Tibial artery (tissue), 4 donors: Measurements from ENCODE around the gene CSRP3.
"Not testable (repeated sequence)": the region's sequence is repeated elsewhere in the genome, so short reads cannot be mapped to it uniquely, and the experiment has no call there.

Experiments
- DNase-seq, 2 donors: peaks; one replicate each; pipeline ENCODE4 v3.0.0-alpha.2; 2019
- H3K27ac ChIP-seq, 2 donors: fragments of 200-600 bp; sonication (generic) in 1 of 2; 1 replicate in 1 of 2; 2 replicates in 1 of 2; pipeline ENCODE4 v1.5.1; 2018 to 2019; ENCODE audit warnings: mild to moderate bottlenecking in 1 of 2
- H3K27me3 ChIP-seq, 2 donors: fragments of 200-600 bp; sonication (generic) in 1 of 2; one replicate each; pipeline versions ENCODE4 v1.5.1 to v1.6.0; 2016 to 2019
- H3K36me3 ChIP-seq, 3 donors: fragments of 200-600 bp; sonication (generic) in 2 of 3; one replicate each; pipeline ENCODE4 v1.5.1; 2016 to 2019; ENCODE audit warnings: mild to moderate bottlenecking in 2 of 3
- H3K4me1 ChIP-seq, 4 donors: fragments of 200-600 bp; sonication (generic) in 2 of 4; 1 replicate in 3 of 4; 2 replicates in 1 of 4; pipeline ENCODE4 v1.5.1; 2016 to 2019
- H3K4me3 ChIP-seq, 2 donors: fragments of 200-600 bp; sonication (generic) in 1 of 2; 1 replicate in 1 of 2; 2 replicates in 1 of 2; pipeline ENCODE4 v1.5.1; 2018 to 2019; ENCODE audit warnings: mild to moderate bottlenecking in 2 of 2
- H3K9me3 ChIP-seq, 3 donors: fragments of 200-600 bp; sonication (generic) in 1 of 3; one replicate each; pipeline ENCODE4 v1.5.1; 2016 to 2019
- intact Hi-C: fragments of 100-400 bp; cut with DNase I; formaldehyde crosslinking; loops from one replicate; pipeline ENCODE4 v1.15.0; 2023; ENCODE audit warnings: low total_unique reads
- TF ChIP-seq, protein P1 (sequence below), 2 experiments: fragments of 200-600 bp in 1 of 2; fragments of 450-650 bp in 1 of 2; IDR thresholded peaks; one replicate each; pipeline ENCODE4 v1.5.1; 2017 to 2019; ENCODE audit warnings: antibody characterized with exemption in 2 of 2, mild to moderate bottlenecking in 1 of 2, moderate library complexity in 1 of 2

The CSRP3 gene

GRCh38 chr11:19162951-19163505 lies 38.8 kb downstream of the CSRP3 start:
- TF ChIP-seq, protein P1, sequence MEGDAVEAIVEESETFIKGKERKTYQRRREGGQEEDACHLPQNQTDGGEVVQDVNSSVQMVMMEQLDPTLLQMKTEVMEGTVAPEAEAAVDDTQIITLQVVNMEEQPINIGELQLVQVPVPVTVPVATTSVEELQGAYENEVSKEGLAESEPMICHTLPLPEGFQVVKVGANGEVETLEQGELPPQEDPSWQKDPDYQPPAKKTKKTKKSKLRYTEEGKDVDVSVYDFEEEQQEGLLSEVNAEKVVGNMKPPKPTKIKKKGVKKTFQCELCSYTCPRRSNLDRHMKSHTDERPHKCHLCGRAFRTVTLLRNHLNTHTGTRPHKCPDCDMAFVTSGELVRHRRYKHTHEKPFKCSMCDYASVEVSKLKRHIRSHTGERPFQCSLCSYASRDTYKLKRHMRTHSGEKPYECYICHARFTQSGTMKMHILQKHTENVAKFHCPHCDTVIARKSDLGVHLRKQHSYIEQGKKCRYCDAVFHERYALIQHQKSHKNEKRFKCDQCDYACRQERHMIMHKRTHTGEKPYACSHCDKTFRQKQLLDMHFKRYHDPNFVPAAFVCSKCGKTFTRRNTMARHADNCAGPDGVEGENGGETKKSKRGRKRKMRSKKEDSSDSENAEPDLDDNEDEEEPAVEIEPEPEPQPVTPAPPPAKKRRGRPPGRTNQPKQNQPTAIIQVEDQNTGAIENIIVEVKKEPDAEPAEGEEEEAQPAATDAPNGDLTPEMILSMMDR (IDR thresholded peaks at IDR 0.05) = no peak
- Histone ChIP-seq H3K27me3 (no peaks in the 10 kb centered on the region), H3K36me3 (peaks cover 18 to 39% (median 24%) of the 10 kb centered on the region in 3 donors), H3K4me3 (no peak overlapping the region), H3K9me3 (no peaks in the 10 kb centered on the region), H3K4me1 (no peaks in the 10 kb centered on the region), H3K27ac (no peak overlapping the region)
- intact Hi-C loops = no loop called here
- no peak for DNase-seq

DNA sequence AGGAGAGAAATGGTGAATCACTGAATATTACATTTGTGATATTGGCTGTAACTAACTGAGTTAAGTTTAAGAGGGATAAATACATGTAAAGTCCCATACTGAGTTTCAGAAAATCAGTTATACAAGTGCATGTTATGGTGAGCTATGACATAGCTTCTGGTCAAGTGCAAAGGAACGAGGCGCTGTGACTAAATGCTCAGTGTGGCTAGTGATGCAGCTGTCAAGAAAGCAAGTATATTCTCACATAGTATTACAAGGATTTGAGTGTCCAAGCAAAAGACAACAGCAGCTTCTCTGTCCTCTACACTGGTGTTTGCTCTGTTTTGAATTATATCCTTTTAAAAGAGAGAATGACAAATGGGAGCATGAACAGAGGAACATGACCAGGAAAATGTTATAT lies 40.1 kb downstream of the CSRP3 start:
- peaks cover 15 to 42% (median 22%) of the 10 kb centered on the region in 3 donors for H3K36me3 ChIP-seq
- H3K4me3 ChIP-seq = no peak overlapping the region
- H3K27me3 ChIP-seq = no peaks in the 10 kb centered on the region
- no peak for DNase-seq
- TF ChIP-seq, protein P1 (IDR thresholded peaks at IDR 0.05) = no peak
- no peaks in the 10 kb centered on the region for H3K4me1 ChIP-seq
- H3K27ac ChIP-seq = no peak overlapping the region
- intact Hi-C loops = no loop called here
- no peaks in the 10 kb centered on the region for H3K9me3 ChIP-seq

DNA sequence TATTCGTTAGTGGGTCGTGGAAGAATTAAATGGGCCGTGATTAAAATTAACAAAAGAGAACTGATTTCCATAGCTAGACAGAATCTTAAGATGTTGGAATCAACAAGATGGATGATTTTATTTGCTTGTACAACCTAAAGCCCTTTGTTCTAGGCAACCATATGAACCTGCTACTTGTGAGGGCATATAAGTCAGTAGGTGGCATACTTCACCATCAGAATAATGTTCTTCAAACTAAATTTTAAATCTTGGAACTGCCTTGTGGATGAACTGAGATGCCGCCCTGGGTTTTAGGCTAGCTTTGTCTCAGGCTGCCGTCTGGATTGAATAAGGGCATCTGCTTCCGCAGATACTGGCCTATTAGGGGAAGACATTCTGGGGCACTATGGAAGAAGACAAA lies 40.9 kb downstream of the CSRP3 start:
- TF ChIP-seq, protein P1 (IDR thresholded peaks at IDR 0.05) = no peak
- H3K4me1 ChIP-seq = no peaks in the 10 kb centered on the region
- H3K27ac ChIP-seq = no peak overlapping the region
- DNase-seq = no peak
- H3K36me3 ChIP-seq = peaks cover 15 to 42% (median 25%) of the 10 kb centered on the region in 3 donors
- H3K4me3 ChIP-seq = no peak overlapping the region
- H3K27me3 ChIP-seq = no peaks in the 10 kb centered on the region
- intact Hi-C loops = no loop called here
- no peaks in the 10 kb centered on the region for H3K9me3 ChIP-seq

GRCh38 chr11:19156892-19157291 lies 44.9 kb downstream of the CSRP3 start:
- H3K4me1 ChIP-seq = no peaks in the 10 kb centered on the region
- TF ChIP-seq, protein P1 (IDR thresholded peaks at IDR 0.05) = no peak
- H3K27ac ChIP-seq = no peak overlapping the region
- intact Hi-C loops = no loop called here
- peaks cover 5 to 39% (median 21%) of the 10 kb centered on the region in 3 donors for H3K36me3 ChIP-seq
- H3K27me3 ChIP-seq = no peaks in the 10 kb centered on the region
- H3K4me3 ChIP-seq = no peak overlapping the region
- DNase-seq = no peak
- H3K9me3 ChIP-seq = no peaks in the 10 kb centered on the region

DNA sequence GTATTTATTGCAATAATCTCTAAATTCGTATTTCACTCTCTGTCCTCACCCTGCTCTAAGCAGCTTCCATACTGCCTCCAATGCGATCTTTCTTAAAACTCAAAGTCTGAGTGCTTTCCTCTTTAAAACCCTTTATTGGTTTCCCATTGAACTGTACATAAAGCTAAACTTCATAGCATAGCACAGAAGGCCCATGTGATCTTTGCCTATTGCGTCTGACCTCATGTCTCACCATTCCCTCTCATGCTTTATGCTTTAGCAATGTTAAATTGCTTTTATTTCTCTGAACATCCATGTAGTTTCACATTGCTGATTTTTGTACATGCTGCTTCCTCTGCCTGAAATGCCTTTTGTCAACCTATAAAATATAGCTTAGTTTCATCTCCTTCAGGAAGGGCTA lies 56.5 kb downstream of the CSRP3 start:
- intact Hi-C loops = no loop called here
- Histone ChIP-seq H3K27ac (no peak overlapping the region), H3K36me3 (peaks cover 0 to 21% (median 6%) of the 10 kb centered on the region in 3 donors), H3K9me3 (no peaks in the 10 kb centered on the region), H3K4me3 (no peak overlapping the region), H3K27me3 (no peaks in the 10 kb centered on the region), H3K4me1 (no peaks in the 10 kb centered on the region)
- TF ChIP-seq, protein P1 (IDR thresholded peaks at IDR 0.05) = no peak
- no peak for DNase-seq

DNA sequence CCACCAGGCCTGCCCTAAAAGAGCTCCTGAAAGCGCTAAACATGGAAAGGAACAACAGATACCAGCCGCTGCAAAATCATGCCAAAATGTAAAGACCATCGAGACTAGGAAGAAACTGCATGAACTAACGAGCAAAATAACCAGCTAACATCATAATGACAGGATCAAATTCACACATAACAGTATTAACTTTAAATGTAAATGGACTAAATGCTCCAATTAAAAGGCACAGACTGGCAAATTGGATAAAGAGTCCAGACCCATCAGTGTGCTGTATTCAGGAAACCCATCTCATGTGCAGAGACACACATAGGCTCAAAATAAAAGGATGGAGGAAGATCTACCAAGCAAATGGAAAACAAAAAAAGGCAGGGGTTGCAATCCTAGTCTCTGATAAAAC lies 64.9 kb downstream of the CSRP3 start:
- H3K36me3 ChIP-seq, intact Hi-C loops, H3K4me3 ChIP-seq, H3K27ac ChIP-seq, H3K4me1 ChIP-seq, H3K27me3 ChIP-seq, H3K9me3 ChIP-seq, DNase-seq: not testable (repeated sequence)
